Stomach smooth muscle (tissue), 2 donors: ENCODE results near the gene PICK1.
"Not testable (repeated sequence)": the region's sequence is repeated elsewhere in the genome, so short reads cannot be mapped to it uniquely, and the experiment has no call there.

Source experiments
- H3K27ac ChIP-seq: one replicate; pipeline ENCODE4 v1.7.0; 2013; ENCODE audit warnings: mild to moderate bottlenecking, low read length, inconsistent platforms
- H3K27me3 ChIP-seq, 2 donors: one replicate each; pipeline ENCODE4 v1.7.0; 2013; ENCODE audit warnings: low read length in 2 of 2; ENCODE audit not compliant: insufficient read depth in 2 of 2, control insufficient read depth in 1 of 2
- H3K36me3 ChIP-seq, 2 donors: one replicate each; pipeline ENCODE4 v1.7.0; 2013; ENCODE audit warnings: low read length in 2 of 2; ENCODE audit not compliant: control insufficient read depth in 2 of 2, insufficient read depth in 2 of 2
- H3K4me1 ChIP-seq: one replicate; pipeline ENCODE4 v1.7.0; 2013; ENCODE audit warnings: low read length; ENCODE audit not compliant: control insufficient read depth, insufficient read depth
- H3K4me3 ChIP-seq, 2 donors: one replicate each; pipeline ENCODE4 v1.7.0; 2013; ENCODE audit warnings: low read length in 2 of 2
- H3K9ac ChIP-seq, 2 donors: one replicate each; pipeline ENCODE4 v1.7.0; 2013; ENCODE audit warnings: low read length in 2 of 2, mild to moderate bottlenecking in 1 of 2
- H3K9me3 ChIP-seq, 2 donors: one replicate each; pipeline ENCODE4 v1.7.0; 2013; ENCODE audit warnings: low read length in 2 of 2; ENCODE audit not compliant: control insufficient read depth in 2 of 2
- donor health status: healthy.
- donor health status: Pancreatic carcinoma.

Gene PICK1

GRCh38 chr22:38032681-38033521, 24.3 kb upstream of the PICK1 start:
- Histone ChIP-seq H3K9ac (no peak overlapping the region), H3K4me3 (no peak overlapping the region), H3K36me3 (no peaks in the 10 kb centered on the region), H3K27ac (no peak overlapping the region), H3K9me3 (no peaks in the 10 kb centered on the region), H3K27me3 (no peaks in the 10 kb centered on the region), H3K4me1 (peaks cover 19% of the 10 kb centered on the region)

GRCh38 chr22:38033522-38034277, 23.5 kb upstream of the PICK1 start:
- H3K9ac ChIP-seq: no peak overlapping the region
- H3K4me1 ChIP-seq: peaks cover 19% of the 10 kb centered on the region
- no peak overlapping the region for H3K4me3 ChIP-seq
- H3K27me3 ChIP-seq: no peaks in the 10 kb centered on the region
- no peaks in the 10 kb centered on the region for H3K9me3 ChIP-seq
- H3K27ac ChIP-seq: peak overlapping the region; percentile 67
- H3K36me3 ChIP-seq: no peaks in the 10 kb centered on the region

- Histone ChIP-seq H3K27ac (peak overlapping the region; percentile 67), H3K9ac (peak overlapping the region in 1 of 2 donors; percentile 29), H3K9me3 (no peaks in the 10 kb centered on the region), H3K36me3 (no peaks in the 10 kb centered on the region), H3K4me1 (peaks cover 19% of the 10 kb centered on the region), H3K4me3 (no peak overlapping the region), H3K27me3 (no peaks in the 10 kb centered on the region)
Measured at GRCh38 chr22:38034278-38034882, 22.8 kb upstream of the PICK1 start.

- Histone ChIP-seq H3K36me3 (no peaks in the 10 kb centered on the region), H3K9me3 (no peaks in the 10 kb centered on the region), H3K27ac (peak overlapping the region; percentile 67), H3K4me1 (peaks cover 19% of the 10 kb centered on the region), H3K9ac (no peak overlapping the region), H3K27me3 (no peaks in the 10 kb centered on the region), H3K4me3 (no peak overlapping the region)
Measured at GRCh38 chr22:38034884-38035529, 22.2 kb upstream of the PICK1 start.

GRCh38 chr22:38035530-38035885, 21.7 kb upstream of the PICK1 start:
- Histone ChIP-seq H3K4me3 (no peak overlapping the region), H3K4me1 (peaks cover 19% of the 10 kb centered on the region), H3K9me3 (no peaks in the 10 kb centered on the region), H3K9ac (no peak overlapping the region), H3K27ac (no peak overlapping the region), H3K27me3 (peaks cover 0 to 3% of the 10 kb centered on the region in 2 donors), H3K36me3 (no peaks in the 10 kb centered on the region)

GRCh38 chr22:38036392-38037062, 20.7 kb upstream of the PICK1 start:
- no peak overlapping the region for H3K9ac ChIP-seq
- peaks cover 0 to 3% of the 10 kb centered on the region in 2 donors for H3K27me3 ChIP-seq
- no peak overlapping the region for H3K27ac ChIP-seq

GRCh38 chr22:38037367-38038150, 19.6 kb upstream of the PICK1 start:
- H3K27me3 ChIP-seq, H3K4me3 ChIP-seq, H3K36me3 ChIP-seq, H3K27ac ChIP-seq, H3K9me3 ChIP-seq, H3K9ac ChIP-seq: not testable (repeated sequence)
- H3K4me1 ChIP-seq: peaks cover 19% of the 10 kb centered on the region

More at GRCh38 chr22:38036392-38037062, 20.7 kb upstream of the PICK1 start:
- Histone ChIP-seq H3K4me3 (no peak overlapping the region), H3K4me1 (peaks cover 19% of the 10 kb centered on the region), H3K36me3 (no peaks in the 10 kb centered on the region), H3K9me3 (no peaks in the 10 kb centered on the region)

- Histone ChIP-seq H3K4me1 (peaks cover 21% of the 10 kb centered on the region), H3K27me3 (peaks cover 0 to 3% of the 10 kb centered on the region in 2 donors), H3K9ac (no peak overlapping the region), H3K9me3 (no peaks in the 10 kb centered on the region), H3K4me3 (no peak overlapping the region), H3K27ac (no peak overlapping the region), H3K36me3 (no peaks in the 10 kb centered on the region)
Measured at GRCh38 chr22:38038426-38038825, 18.8 kb upstream of the PICK1 start.

- H3K9me3 ChIP-seq: no peaks in the 10 kb centered on the region
- peaks cover 14% of the 10 kb centered on the region for H3K4me1 ChIP-seq
- H3K9ac ChIP-seq: no peak overlapping the region
- no peak overlapping the region for H3K27ac ChIP-seq
- H3K4me3 ChIP-seq: no peak overlapping the region
- H3K36me3 ChIP-seq: no peaks in the 10 kb centered on the region
- H3K27me3 ChIP-seq: peaks cover 0 to 3% of the 10 kb centered on the region in 2 donors
Measured at GRCh38 chr22:38038890-38039812, 18.1 kb upstream of the PICK1 start.
